ENCODE data around the gene GPD1L.

GPD1L gene

GRCh38 chr3:32195995-32196540 lies 89.6 kb downstream of the GPD1L start:
- H3K36me3 Mint-ChIP-seq (ENCODE audit: low read depth): no peaks in the 10 kb centered on the region
- no peaks in the 10 kb centered on the region for H3K4me1 Mint-ChIP-seq
- H3K27ac Mint-ChIP-seq: no peak overlapping the region
- H3K27me3 Mint-ChIP-seq: peaks cover 5% of the 10 kb centered on the region
- ATAC-seq: no peak
- H3K9me3 Mint-ChIP-seq: no peaks in the 10 kb centered on the region
- no peak overlapping the region for H3K4me3 Mint-ChIP-seq
- DNase-seq: no peak

DNA sequence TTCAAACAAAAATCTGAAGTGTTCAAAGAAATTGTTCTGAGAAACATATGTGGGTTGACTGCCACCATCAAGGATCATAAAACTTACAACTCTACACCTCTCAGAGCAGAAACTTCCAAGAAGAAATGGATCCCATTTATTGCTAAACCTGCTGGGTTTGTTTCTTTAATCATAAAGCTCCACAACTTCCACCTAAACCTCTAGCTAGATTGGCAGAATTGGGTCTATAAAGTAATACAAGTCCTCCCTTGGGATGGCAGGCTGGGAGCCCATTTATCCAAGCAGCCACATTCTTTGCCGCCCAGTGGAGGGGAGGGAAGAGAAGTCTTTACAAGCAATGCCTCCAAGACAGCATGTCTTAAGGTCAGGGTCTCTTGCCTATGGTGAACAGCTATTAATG lies 91.6 kb downstream of the GPD1L start:
- Mint-ChIP-seq H3K36me3 (ENCODE audit: low read depth) (no peaks in the 10 kb centered on the region), H3K9me3 (no peaks in the 10 kb centered on the region), H3K4me3 (no peak overlapping the region), H3K27me3 (peaks cover 3% of the 10 kb centered on the region), H3K4me1 (no peaks in the 10 kb centered on the region), H3K27ac (no peak overlapping the region)
- DNase-seq (no peak), ATAC-seq (no peak)

GRCh38 chr3:32198714-32199113 lies 92.3 kb downstream of the GPD1L start:
- ATAC-seq (no peak), DNase-seq (no peak)
- no peaks in the 10 kb centered on the region for H3K4me1 Mint-ChIP-seq
- no peak overlapping the region for H3K4me3 Mint-ChIP-seq
- H3K27me3 Mint-ChIP-seq: peaks cover 3% of the 10 kb centered on the region
- H3K9me3 Mint-ChIP-seq: no peaks in the 10 kb centered on the region
- H3K36me3 Mint-ChIP-seq (ENCODE audit: low read depth): no peaks in the 10 kb centered on the region
- no peak overlapping the region for H3K27ac Mint-ChIP-seq

DNA sequence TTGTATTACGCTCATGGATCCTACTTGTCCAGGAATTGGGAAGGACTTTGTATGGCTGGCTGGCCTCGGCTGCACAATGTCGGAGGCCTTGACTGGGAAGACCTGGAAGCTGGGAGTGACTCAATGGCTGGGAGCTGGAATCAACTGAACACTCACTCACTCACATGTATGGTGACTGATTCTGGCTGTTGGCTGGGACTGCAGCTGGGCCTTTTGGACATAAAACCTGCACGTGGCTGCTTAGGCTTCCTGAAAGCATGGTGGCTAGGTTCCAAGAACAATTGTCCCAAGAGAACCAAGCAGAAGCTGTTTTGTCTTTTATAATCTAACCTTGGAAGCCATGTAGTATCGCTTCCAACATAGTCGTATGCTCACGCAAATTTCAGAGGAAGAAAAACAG lies 94.1 kb downstream of the GPD1L start:
- no peak for DNase-seq
- no peaks in the 10 kb centered on the region for H3K4me1 Mint-ChIP-seq
- H3K27me3 Mint-ChIP-seq: peaks cover 2% of the 10 kb centered on the region
- H3K4me3 Mint-ChIP-seq: no peak overlapping the region
- no peak for ATAC-seq
- no peak overlapping the region for H3K27ac Mint-ChIP-seq
- no peaks in the 10 kb centered on the region for H3K9me3 Mint-ChIP-seq
- no peaks in the 10 kb centered on the region for H3K36me3 Mint-ChIP-seq (ENCODE audit: low read depth)

- H3K27ac Mint-ChIP-seq: no peak overlapping the region
Observed at GRCh38 chr3:32200992-32201758, 94.8 kb downstream of the GPD1L start.

DNA sequence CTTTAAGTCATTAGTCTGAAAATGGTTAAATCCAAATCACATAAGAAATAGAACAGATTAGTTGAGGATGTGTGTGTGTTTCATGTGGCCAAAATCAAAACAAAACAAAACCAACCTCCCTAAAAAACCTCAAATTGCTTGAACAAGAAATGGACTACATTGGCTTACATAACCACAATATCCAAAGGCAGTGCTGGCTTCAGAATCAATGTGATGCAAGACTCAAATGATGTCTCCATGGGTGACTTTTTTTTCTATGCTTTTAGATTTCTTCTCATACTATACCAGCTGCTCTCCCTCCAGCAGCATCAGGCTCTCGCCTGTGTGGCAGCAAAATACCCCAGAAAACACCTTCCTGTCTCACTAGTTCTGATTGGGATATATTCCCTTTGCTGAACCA lies 96.1 kb downstream of the GPD1L start:
- DNase-seq (no peak), ATAC-seq (no peak)
- Mint-ChIP-seq H3K36me3 (ENCODE audit: low read depth) (no peaks in the 10 kb centered on the region), H3K27me3 (peaks cover 4% of the 10 kb centered on the region), H3K4me3 (no peak overlapping the region), H3K9me3 (no peaks in the 10 kb centered on the region), H3K4me1 (no peaks in the 10 kb centered on the region), H3K27ac (no peak overlapping the region)

More at GRCh38 chr3:32200992-32201758, 94.8 kb downstream of the GPD1L start:
- ATAC-seq (no peak), DNase-seq (no peak)
- H3K36me3 Mint-ChIP-seq (ENCODE audit: low read depth): no peaks in the 10 kb centered on the region
- no peaks in the 10 kb centered on the region for H3K4me1 Mint-ChIP-seq
- peaks cover 4% of the 10 kb centered on the region for H3K27me3 Mint-ChIP-seq
- H3K4me3 Mint-ChIP-seq: no peak overlapping the region
- H3K9me3 Mint-ChIP-seq: no peaks in the 10 kb centered on the region

GRCh38 chr3:32203854-32204253 lies 97.4 kb downstream of the GPD1L start:
- Mint-ChIP-seq H3K9me3 (no peaks in the 10 kb centered on the region), H3K27ac (no peak overlapping the region), H3K27me3 (peaks cover 4% of the 10 kb centered on the region), H3K4me3 (no peak overlapping the region), H3K4me1 (no peaks in the 10 kb centered on the region), H3K36me3 (ENCODE audit: low read depth) (no peaks in the 10 kb centered on the region)
- DNase-seq (no peak), ATAC-seq (no peak)

- Mint-ChIP-seq H3K4me1 (no peaks in the 10 kb centered on the region), H3K27me3 (peaks cover 2% of the 10 kb centered on the region), H3K27ac (no peak overlapping the region), H3K36me3 (ENCODE audit: low read depth) (no peaks in the 10 kb centered on the region), H3K9me3 (no peaks in the 10 kb centered on the region), H3K4me3 (no peak overlapping the region)
- ATAC-seq (no peak), DNase-seq (no peak)
Observed at GRCh38 chr3:32208447-32208846, 102.0 kb downstream of the GPD1L start.

DNA sequence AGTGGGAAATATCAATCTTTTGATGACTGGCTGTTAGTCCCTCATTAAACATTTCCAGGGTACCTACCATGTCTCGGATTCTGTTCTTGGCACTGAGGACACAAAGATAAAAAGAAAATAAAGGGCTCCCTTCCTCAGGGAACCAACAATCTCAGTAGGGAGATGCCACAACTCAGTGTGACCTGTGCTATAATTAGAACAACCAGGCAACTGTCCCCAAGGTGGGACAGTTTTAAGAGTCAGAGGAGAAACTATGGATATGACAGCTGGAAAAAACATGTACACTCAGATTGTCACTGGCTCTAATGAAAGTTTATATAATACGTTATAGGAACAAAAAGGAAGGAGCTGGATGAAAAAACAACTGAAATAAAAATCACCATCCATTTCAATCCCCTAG lies 108.8 kb downstream of the GPD1L start:
- no peaks in the 10 kb centered on the region for H3K4me1 Mint-ChIP-seq
- no peaks in the 10 kb centered on the region for H3K9me3 Mint-ChIP-seq
- ATAC-seq (no peak), DNase-seq (no peak)
- H3K27me3 Mint-ChIP-seq: peaks cover 3% of the 10 kb centered on the region
- no peak overlapping the region for H3K4me3 Mint-ChIP-seq
- H3K36me3 Mint-ChIP-seq (ENCODE audit: low read depth): no peaks in the 10 kb centered on the region
- H3K27ac Mint-ChIP-seq: no peak overlapping the region

DNA sequence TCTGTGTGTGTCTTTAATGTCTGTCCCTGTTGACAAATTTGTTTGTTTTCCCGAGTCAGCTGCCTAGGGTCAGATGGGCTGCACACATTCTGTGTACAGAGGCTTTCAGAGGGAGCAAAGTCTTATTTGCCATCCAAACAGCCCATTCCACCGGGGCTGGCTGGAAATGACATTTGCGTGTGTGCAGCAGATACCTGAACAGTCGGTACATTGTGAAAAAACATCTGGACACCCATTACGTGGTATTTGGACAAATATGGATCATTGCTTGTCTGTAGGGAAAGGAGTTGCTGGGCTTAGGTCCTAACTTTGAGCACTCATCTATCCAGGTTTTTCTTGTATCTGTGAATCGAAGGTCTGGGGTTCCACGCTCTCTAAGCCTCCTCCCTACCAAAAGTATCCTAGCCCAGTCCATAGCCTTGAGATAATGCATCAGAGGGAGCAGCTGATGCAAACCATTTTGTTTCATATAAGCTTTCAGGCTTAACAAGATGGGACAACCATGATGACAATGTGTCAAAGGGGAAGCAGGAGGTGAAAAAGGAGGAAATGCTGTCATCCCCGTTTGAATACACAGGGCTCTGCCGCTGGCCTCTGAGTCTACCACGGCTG lies 109.9 kb downstream of the GPD1L start:
- Mint-ChIP-seq H3K27ac (no peak overlapping the region), H3K9me3 (no peaks in the 10 kb centered on the region), H3K4me1 (no peaks in the 10 kb centered on the region), H3K36me3 (ENCODE audit: low read depth) (no peaks in the 10 kb centered on the region), H3K27me3 (peaks cover 3% of the 10 kb centered on the region), H3K4me3 (no peak overlapping the region)
- no peak for ATAC-seq
- DNase-seq: no peak

GRCh38 chr3:32217339-32217738 lies 110.9 kb downstream of the GPD1L start:
- Mint-ChIP-seq H3K27me3 (peaks cover 3% of the 10 kb centered on the region), H3K4me1 (no peaks in the 10 kb centered on the region)

More at GRCh38 chr3:32217339-32217738, 110.9 kb downstream of the GPD1L start:
- DNase-seq: no peak
- H3K9me3 Mint-ChIP-seq: no peaks in the 10 kb centered on the region
- H3K27ac Mint-ChIP-seq: no peak overlapping the region
- no peaks in the 10 kb centered on the region for H3K36me3 Mint-ChIP-seq (ENCODE audit: low read depth)
- ATAC-seq: no peak
- no peak overlapping the region for H3K4me3 Mint-ChIP-seq
